Urothelium cell line (cell line): ENCODE data around the gene KRTAP10-4.
"Not testable (repeated sequence)": the region's sequence is repeated elsewhere in the genome, so short reads cannot be mapped to it uniquely, and the experiment has no call there.

Experiments used
- DNase-seq: peaks from one replicate; pipeline ENCODE4 v3.0.0; 2011; ENCODE audit warnings: low spot score, mixed read lengths
- FAIRE-seq: peaks from 2 replicates; lab custom pipeline; 2011; peaks lifted over from hg19 to GRCh38; lab: Jason Lieb, UNC

KRTAP10-4 gene

GRCh38 chr21:44578371-44579055, 5.0 kb downstream of the KRTAP10-4 start:
- no peak for FAIRE-seq
- DNase-seq = no peak

GRCh38 chr21:44579056-44579832, 5.7 kb downstream of the KRTAP10-4 start:
- FAIRE-seq (no peak), DNase-seq (no peak)

GRCh38 chr21:44579833-44580144, 6.3 kb downstream of the KRTAP10-4 start:
- DNase-seq (no peak), FAIRE-seq (peak; percentile 17)

GRCh38 chr21:44580231-44580821, 6.8 kb downstream of the KRTAP10-4 start, which contains the start of gene KRTAP10-5:
TSS of gene KRTAP10-5 (minus strand) at chr21:44580604. CDS start at chr21:44580578, 26 bp downstream.
- not testable (repeated sequence) for FAIRE-seq, DNase-seq

GRCh38 chr21:44581158-44581557, 7.6 kb downstream of the KRTAP10-4 start:
- no peak for DNase-seq
- no peak for FAIRE-seq

GRCh38 chr21:44582055-44582454, 8.5 kb downstream of the KRTAP10-4 start:
- no peak for FAIRE-seq
- no peak for DNase-seq

GRCh38 chr21:44583089-44583799, 9.7 kb downstream of the KRTAP10-4 start:
- FAIRE-seq (no peak), DNase-seq (no peak)

GRCh38 chr21:44583800-44584147, 10.2 kb downstream of the KRTAP10-4 start:
- FAIRE-seq (no peak), DNase-seq (no peak)

- DNase-seq (no peak), FAIRE-seq (no peak)
Observed at GRCh38 chr21:44585892-44586291, 12.4 kb downstream of the KRTAP10-4 start.

- no peak for FAIRE-seq
- DNase-seq = no peak
Observed at GRCh38 chr21:44589094-44589493, 15.6 kb downstream of the KRTAP10-4 start.

GRCh38 chr21:44589586-44590305, 16.2 kb downstream of the KRTAP10-4 start:
- FAIRE-seq (no peak), DNase-seq (no peak)

GRCh38 chr21:44590311-44590721, 16.8 kb downstream of the KRTAP10-4 start:
- FAIRE-seq = no peak

GRCh38 chr21:44590897-44591800, 17.6 kb downstream of the KRTAP10-4 start:
- not testable (repeated sequence) for FAIRE-seq, DNase-seq

More at GRCh38 chr21:44590311-44590721, 16.8 kb downstream of the KRTAP10-4 start:
- DNase-seq = no peak

GRCh38 chr21:44591801-44592130, 18.2 kb downstream of the KRTAP10-4 start:
- FAIRE-seq, DNase-seq: not testable (repeated sequence)

GRCh38 chr21:44592446-44593311, 19.1 kb downstream of the KRTAP10-4 start, which contains the start of gene KRTAP10-6:
TSS of gene KRTAP10-6 (minus strand) at chr21:44592505. CDS start at chr21:44592484, 21 bp downstream.
- FAIRE-seq = no peak
- no peak for DNase-seq

GRCh38 chr21:44593598-44594405, 20.3 kb downstream of the KRTAP10-4 start:
- DNase-seq = no peak
- FAIRE-seq = no peak

- FAIRE-seq = no peak
- DNase-seq = no peak
Observed at GRCh38 chr21:44594406-44594916, 20.9 kb downstream of the KRTAP10-4 start.

- DNase-seq (no peak), FAIRE-seq (no peak)
Observed at GRCh38 chr21:44595524-44595923, 22.0 kb downstream of the KRTAP10-4 start.
